ENCODE results near the gene SIM2.

SIM2 gene

GRCh38 chr21:36721817-36722216 is 22.9 kb downstream of the SIM2 start:
- CTCF ChIA-PET = no interaction called here
- POLR2A ChIA-PET = no interaction called here
- no peak for TF ChIP-seq HDGF (IDR thresholded peaks at IDR 0.05; ENCODE audit: borderline replicate concordance)
- no peak for TF ChIP-seq NFRKB (IDR thresholded peaks at IDR 0.05)
- TF ChIP-seq PKNOX1 (IDR thresholded peaks at IDR 0.05) = no peak
- no peak for TF ChIP-seq FOXM1 (IDR thresholded peaks at IDR 0.05; ENCODE audit: borderline replicate concordance)
- no peak for TF ChIP-seq SP1 (IDR thresholded peaks at IDR 0.05)
- TF ChIP-seq BHLHE40 (IDR thresholded peaks at IDR 0.05; ENCODE audit: borderline replicate concordance) = no peak
- no peak for TF ChIP-seq ELF4 (IDR thresholded peaks at IDR 0.05)
- TF ChIP-seq ZNF384 (IDR thresholded peaks at IDR 0.05) = no peak
- TF ChIP-seq TARDBP (IDR thresholded peaks at IDR 0.05) = no peak
- no peak for TF ChIP-seq SUZ12 (IDR thresholded peaks at IDR 0.05)
- no peak for TF ChIP-seq L3MBTL2 (conservative IDR thresholded peaks at IDR 0.05)
- TF ChIP-seq CTBP1 (IDR thresholded peaks at IDR 0.05; ENCODE audit: borderline replicate concordance) = no peak
- no peak for TF ChIP-seq FOXK2 (IDR thresholded peaks at IDR 0.05)
- no peak for TF ChIP-seq FOXA1 (IDR thresholded peaks at IDR 0.05)
- no peak for TF ChIP-seq LEF1 (IDR thresholded peaks at IDR 0.05; ENCODE audit: borderline replicate concordance)
- TF ChIP-seq ARNT (IDR thresholded peaks at IDR 0.05) = no peak
- no peak for DNase-seq (ENCODE audit: extremely low spot score)

- DNase-seq (ENCODE audit: extremely low spot score) = no peak
- CTCF ChIA-PET = no interaction called here
- POLR2A ChIA-PET = no interaction called here
- TF ChIP-seq FOXM1 (IDR thresholded peaks at IDR 0.05; ENCODE audit: borderline replicate concordance) = no peak
Measured at GRCh38 chr21:36722370-36723368, 23.8 kb downstream of the SIM2 start.

DNA sequence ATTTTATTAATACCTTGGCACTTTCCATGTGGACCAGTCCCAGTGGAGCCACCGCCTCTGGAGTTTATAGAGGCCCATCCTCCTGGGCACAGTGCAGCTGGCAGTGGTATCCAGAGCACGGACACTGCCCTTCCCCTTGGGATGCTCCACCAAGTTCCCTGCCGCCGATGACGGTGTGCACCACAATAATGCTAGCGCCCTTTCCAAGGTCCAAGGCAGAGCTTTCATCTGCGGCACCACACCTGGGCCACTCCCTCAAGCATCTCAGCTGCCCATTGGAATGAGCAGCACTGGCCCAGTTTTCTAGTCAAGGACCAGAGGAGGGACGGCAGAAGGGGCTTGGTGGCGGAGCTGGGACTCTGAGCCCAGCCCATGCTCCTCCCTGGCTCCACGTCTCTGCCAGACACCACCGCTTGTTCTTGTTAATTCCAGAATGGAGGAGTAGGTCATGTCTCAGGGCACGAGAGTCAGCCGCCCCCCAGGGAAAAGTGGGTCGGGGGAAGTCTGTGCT is 24.5 kb downstream of the SIM2 start:
- DNase-seq (ENCODE audit: extremely low spot score) = no peak
- TF ChIP-seq NFRKB (IDR thresholded peaks at IDR 0.05) (no peak), PKNOX1 (IDR thresholded peaks at IDR 0.05) (no peak), LEF1 (IDR thresholded peaks at IDR 0.05; ENCODE audit: borderline replicate concordance) (no peak), HDGF (IDR thresholded peaks at IDR 0.05; ENCODE audit: borderline replicate concordance) (no peak), ZNF384 (IDR thresholded peaks at IDR 0.05) (no peak), FOXM1 (IDR thresholded peaks at IDR 0.05; ENCODE audit: borderline replicate concordance) (no peak), TARDBP (IDR thresholded peaks at IDR 0.05) (no peak), SUZ12 (IDR thresholded peaks at IDR 0.05) (no peak), CTBP1 (IDR thresholded peaks at IDR 0.05; ENCODE audit: borderline replicate concordance) (no peak), BHLHE40 (IDR thresholded peaks at IDR 0.05; ENCODE audit: borderline replicate concordance) (no peak)
- ChIA-PET CTCF (no interaction called here), POLR2A (no interaction called here)

GRCh38 chr21:36724660-36725059 is 25.7 kb downstream of the SIM2 start:
- POLR2A ChIA-PET = no interaction called here
- no peak for DNase-seq (ENCODE audit: extremely low spot score)
- TF ChIP-seq NFRKB (IDR thresholded peaks at IDR 0.05) = no peak
- TF ChIP-seq CTBP1 (IDR thresholded peaks at IDR 0.05; ENCODE audit: borderline replicate concordance) = no peak
- no peak for TF ChIP-seq L3MBTL2 (conservative IDR thresholded peaks at IDR 0.05)
- TF ChIP-seq TARDBP (IDR thresholded peaks at IDR 0.05) = no peak
- TF ChIP-seq FOXM1 (IDR thresholded peaks at IDR 0.05; ENCODE audit: borderline replicate concordance) = no peak
- TF ChIP-seq ZNF384 (IDR thresholded peaks at IDR 0.05) = no peak
- TF ChIP-seq FOXA1 (IDR thresholded peaks at IDR 0.05) = no peak
- TF ChIP-seq ARNT (IDR thresholded peaks at IDR 0.05) = no peak
- TF ChIP-seq FOXK2 (IDR thresholded peaks at IDR 0.05) = no peak
- TF ChIP-seq SUZ12 (IDR thresholded peaks at IDR 0.05) = no peak
- no peak for TF ChIP-seq PKNOX1 (IDR thresholded peaks at IDR 0.05)
- TF ChIP-seq HDGF (IDR thresholded peaks at IDR 0.05; ENCODE audit: borderline replicate concordance) = no peak
- no peak for TF ChIP-seq LEF1 (IDR thresholded peaks at IDR 0.05; ENCODE audit: borderline replicate concordance)
- no peak for TF ChIP-seq SP1 (IDR thresholded peaks at IDR 0.05)
- TF ChIP-seq BHLHE40 (IDR thresholded peaks at IDR 0.05; ENCODE audit: borderline replicate concordance) = no peak
- TF ChIP-seq ELF4 (IDR thresholded peaks at IDR 0.05) = no peak
- CTCF ChIA-PET = no interaction called here

GRCh38 chr21:36725793-36726386 is 27.0 kb downstream of the SIM2 start:
- no peak for DNase-seq (ENCODE audit: extremely low spot score)
- no peak for TF ChIP-seq ELF4 (IDR thresholded peaks at IDR 0.05)
- TF ChIP-seq BHLHE40 (IDR thresholded peaks at IDR 0.05; ENCODE audit: borderline replicate concordance) = no peak
- TF ChIP-seq ARNT (IDR thresholded peaks at IDR 0.05) = no peak
- TF ChIP-seq SUZ12 (IDR thresholded peaks at IDR 0.05) = no peak
- no peak for TF ChIP-seq CTBP1 (IDR thresholded peaks at IDR 0.05; ENCODE audit: borderline replicate concordance)
- no peak for TF ChIP-seq TARDBP (IDR thresholded peaks at IDR 0.05)
- no peak for TF ChIP-seq FOXM1 (IDR thresholded peaks at IDR 0.05; ENCODE audit: borderline replicate concordance)
- no peak for TF ChIP-seq PKNOX1 (IDR thresholded peaks at IDR 0.05)
- no peak for TF ChIP-seq LEF1 (IDR thresholded peaks at IDR 0.05; ENCODE audit: borderline replicate concordance)
- TF ChIP-seq FOXA1 (IDR thresholded peaks at IDR 0.05) = no peak
- TF ChIP-seq L3MBTL2 (conservative IDR thresholded peaks at IDR 0.05) = no peak
- TF ChIP-seq HDGF (IDR thresholded peaks at IDR 0.05; ENCODE audit: borderline replicate concordance) = no peak
- CTCF ChIA-PET = interaction anchor here (0.6 kb wide), 1 partner anchor 205 kb away, joined by 3 read pairs; no protein-coding TSS in a partner anchor
- POLR2A ChIA-PET = no interaction called here

Data from HEK293T (cell line).